GM23248 (cell line): ENCODE results near the gene CATSPERE.

ENCODE experiments used
- EZH2 ChIP-seq: fragments of 200-600 bp; sonication (generic); IDR thresholded peaks from 2 replicates; pipeline ENCODE4 v1.6.1; 2018; ENCODE audit warnings: antibody characterized with exemption, mild to moderate bottlenecking; ENCODE audit not compliant: insufficient read depth, poor library complexity, severe bottlenecking
- EZH2phosphoT487 ChIP-seq: fragments of 200-600 bp; sonication (generic); IDR thresholded peaks from 2 replicates; pipeline ENCODE4 v1.6.1; 2018; ENCODE audit warnings: antibody characterized with exemption, moderate library complexity, mild to moderate bottlenecking, low read depth; ENCODE audit not compliant: insufficient read depth

GRCh38 chr1:244603498-244603897 lies 142.4 kb downstream of the CATSPERE start:
- TF ChIP-seq EZH2 (no peak), EZH2phosphoT487 (no peak)
